Activated gamma-delta T cell treated with Interleukin-2 at 50 U/mL for 16 hours (primary cell): ENCODE measurements around the gene RLF.
"Not testable (repeated sequence)": the region's sequence is repeated elsewhere in the genome, so short reads cannot be mapped to it uniquely, and the experiment has no call there.

Experiments
- DNase-seq: peaks from one replicate; pipeline ENCODE4 v3.0.0-alpha.2; 2020

RLF gene

DNA sequence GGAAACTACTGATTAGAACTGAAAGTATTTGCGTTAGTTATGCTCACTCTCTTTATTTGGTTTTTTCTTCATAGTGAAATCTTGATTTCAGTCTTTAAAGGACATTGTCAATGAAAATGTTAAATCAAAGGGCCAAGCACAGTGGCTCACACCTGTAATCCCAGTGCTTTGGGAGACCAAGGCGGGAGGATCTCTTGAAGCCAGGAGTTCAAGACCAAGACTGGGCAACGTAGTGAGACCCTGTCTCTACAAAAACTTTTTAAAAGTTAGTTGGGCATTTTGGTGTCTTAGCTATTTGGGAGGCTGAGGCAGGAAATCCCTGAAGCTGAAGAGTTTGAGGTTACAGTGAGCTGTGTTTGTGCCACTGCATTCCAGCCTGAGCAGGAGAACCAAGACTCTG is 13.6 kb downstream of the RLF start:
- no peak for DNase-seq

DNA sequence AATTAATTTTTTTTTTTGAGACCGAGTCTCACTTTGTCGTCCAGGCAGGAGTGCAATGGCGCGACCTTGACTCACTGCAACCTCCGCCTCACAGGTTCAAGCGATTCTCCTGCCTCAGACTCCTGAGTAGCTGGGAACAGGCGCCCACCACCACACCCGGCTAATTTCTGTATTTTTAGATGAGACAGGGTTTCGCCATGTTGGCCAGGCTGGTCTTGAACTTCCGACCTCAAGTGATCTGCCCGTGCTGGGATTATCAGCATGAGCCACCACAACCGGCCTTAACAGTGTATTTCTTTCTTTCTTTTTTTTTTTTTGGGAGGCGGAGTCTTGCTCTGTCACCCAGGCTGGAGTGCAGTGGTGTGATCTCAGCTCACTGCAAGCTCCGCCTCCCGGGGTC is 15.8 kb downstream of the RLF start:
- not testable (repeated sequence) for DNase-seq

GRCh38 chr1:40178200-40178599 is 17.0 kb downstream of the RLF start:
- no peak for DNase-seq

- DNase-seq: no peak
Observed at GRCh38 chr1:40179496-40180089, 18.4 kb downstream of the RLF start.

DNA sequence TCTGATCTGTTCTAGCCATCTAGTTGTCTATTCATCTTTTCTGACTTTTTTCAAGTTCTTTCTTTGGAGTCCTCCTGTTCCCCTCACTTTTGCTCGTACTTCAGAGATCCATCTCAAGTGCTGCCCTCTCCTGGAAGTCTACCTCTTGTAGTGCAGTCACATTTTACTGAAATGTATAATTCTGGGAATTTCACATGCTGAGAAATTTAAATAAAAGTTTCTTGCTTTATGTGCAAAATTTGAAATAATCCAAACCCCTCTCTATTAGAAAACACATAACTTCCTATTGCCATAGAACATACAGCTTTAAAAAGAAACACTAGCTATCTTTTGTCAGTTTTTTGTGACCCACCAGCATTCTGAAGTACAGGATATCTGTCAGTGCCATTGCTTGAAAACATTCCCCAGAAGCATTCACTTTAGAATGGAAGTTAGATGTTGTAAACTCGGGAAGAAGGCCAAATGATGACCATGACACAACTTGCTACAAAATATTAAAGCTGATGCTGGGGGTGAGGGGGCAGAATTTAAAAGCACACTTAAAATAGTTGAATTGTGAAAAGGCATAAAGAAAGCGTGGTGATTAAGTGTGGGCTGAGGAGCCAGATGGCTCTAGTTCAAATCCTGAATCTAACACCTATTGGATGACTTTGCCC is 22.0 kb downstream of the RLF start:
- no peak for DNase-seq

- DNase-seq: no peak
Observed at GRCh38 chr1:40184193-40184592, 23.0 kb downstream of the RLF start.

GRCh38 chr1:40185951-40186864 is 25.0 kb downstream of the RLF start:
- DNase-seq: no peak

GRCh38 chr1:40187399-40187798 is 26.2 kb downstream of the RLF start:
- DNase-seq: no peak

- not testable (repeated sequence) for DNase-seq
Observed at GRCh38 chr1:40194639-40195038, 33.5 kb downstream of the RLF start.

DNA sequence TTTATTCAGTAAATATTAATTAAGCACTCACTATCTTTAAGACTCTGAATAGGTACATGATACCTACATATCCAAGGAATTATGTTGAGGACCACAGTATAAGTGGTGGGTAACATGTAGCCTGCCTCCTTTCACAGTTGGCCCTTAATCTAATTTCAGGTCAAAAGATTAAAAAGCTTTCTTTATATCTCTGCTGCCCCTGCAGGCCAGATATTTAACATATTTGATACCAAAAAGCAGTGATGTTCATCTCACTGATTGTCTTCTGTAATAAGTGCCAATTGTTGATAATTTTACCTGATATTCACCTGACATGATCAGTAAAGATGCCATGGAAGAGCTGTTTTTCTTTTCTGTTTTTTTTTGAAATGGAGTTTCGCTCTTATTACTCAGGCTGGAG is 36.5 kb downstream of the RLF start:
- DNase-seq: no peak

DNA sequence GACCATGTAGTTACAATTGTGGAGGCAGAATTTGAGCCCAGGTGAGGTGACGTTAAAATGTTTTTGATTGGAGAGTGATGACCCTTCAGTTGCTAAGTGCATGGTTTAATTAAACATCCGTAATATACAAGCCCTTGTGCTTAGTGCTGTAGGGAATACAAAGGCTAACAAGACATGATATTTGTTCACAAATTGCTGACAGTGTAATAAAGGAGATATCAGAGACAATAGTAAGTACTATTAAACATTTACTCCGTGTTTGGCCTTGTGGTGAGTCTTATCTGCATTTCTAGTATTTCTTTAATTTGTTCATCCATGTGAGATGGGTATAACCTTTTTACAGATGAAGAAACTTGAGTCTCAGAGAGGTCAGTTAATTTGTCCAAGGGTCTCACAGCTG is 37.9 kb downstream of the RLF start:
- DNase-seq: no peak

DNA sequence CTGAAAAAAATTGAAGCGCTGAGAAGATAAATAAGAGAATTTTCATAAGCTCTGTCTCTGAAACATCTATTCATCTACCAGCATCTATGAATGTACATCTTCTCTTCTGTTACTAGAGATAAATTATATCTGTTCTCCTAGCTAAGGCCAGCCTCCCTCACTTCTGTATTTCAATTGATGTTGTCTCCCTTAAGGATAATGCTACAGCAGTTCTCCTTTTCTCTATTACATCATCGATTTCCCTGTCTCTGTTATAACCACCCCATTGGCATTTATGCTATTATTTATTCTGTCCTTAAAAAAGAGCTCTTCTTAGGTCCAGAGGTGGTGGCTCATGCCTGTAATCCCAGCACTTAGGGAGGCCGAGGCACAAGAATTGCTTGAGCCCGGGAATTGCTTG is 43.7 kb downstream of the RLF start:
- no peak for DNase-seq

- no peak for DNase-seq
Observed at GRCh38 chr1:40210511-40211204, 49.5 kb downstream of the RLF start.

DNA sequence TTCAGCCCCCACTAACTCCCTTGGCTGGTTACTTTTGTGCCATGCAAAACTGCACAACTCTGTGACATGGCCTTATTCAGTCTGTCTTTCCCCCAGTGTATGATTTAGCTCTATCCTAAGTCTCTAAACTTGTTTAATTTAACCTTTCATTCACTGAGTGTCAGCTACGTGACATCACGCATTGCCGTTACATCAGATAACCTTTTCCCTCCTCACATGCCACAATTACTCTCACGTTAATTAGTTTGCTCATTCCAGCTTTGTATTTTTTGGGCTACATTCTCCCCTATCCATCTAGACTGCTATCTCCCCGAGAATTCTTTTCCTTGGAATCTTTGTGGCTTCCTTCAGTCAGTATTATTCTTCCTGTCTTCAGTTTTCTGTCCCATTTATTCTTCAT is 57.1 kb downstream of the RLF start:
- DNase-seq: no peak

DNA sequence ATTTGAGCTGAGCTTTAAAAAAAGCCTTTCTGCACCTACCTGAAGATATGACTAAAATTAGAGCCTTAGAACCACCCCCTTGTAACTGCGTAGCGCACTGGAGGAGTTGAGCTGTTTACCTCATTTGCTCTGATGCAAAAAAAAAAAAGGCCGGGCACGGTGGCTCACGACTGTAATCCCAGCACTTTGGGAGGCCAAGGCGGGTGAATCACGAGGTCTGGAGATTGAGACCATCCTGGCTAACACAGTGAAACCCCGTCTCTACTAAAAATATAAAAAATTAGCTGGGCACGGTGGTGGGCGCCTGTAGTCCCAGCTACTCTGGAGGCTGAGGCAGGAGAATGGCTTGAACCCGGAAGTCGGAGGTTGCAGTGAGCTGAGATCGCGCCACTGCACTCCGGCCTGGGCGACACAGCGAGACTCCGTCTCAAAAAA is 60.3 kb downstream of the RLF start:
- not testable (repeated sequence) for DNase-seq

DNA sequence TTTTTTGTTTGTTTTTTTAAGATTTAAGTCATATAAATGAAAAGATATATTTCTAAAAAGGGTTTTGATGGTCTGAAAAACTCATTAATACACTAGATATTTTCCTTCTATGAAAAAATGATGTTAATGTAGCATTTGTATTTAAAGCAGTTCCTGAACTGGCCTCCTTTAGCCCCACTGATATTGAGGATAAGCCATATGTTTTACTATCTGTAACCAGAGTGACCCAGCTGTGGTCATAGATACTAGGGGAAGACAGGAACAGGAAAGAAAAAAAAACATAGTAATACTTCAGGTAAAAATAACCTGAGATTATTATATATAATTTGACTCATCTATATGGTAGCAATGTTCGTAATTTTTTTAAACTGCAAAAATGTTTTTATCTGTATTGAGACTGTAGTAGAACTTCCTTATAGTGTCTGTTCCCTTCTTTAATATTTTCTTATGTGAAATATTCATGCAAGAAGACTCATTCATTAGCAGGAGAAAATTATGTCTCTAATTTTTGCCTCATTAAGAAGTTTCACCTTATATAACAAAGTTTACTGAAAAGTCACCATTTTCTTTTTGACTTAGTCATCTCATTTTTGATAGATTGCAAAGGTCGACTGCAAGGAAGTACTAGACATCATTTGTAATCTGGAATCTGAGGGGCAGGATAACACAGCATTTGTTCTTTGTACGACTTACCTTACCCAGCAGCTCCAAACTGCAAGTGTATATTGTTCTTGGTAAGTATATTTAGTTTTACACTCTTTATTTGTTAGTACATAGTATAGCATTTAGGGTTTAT is 61.0 kb downstream of the RLF start:
- no peak for DNase-seq

- no peak for DNase-seq
Observed at GRCh38 chr1:40224040-40224439, 62.9 kb downstream of the RLF start.

- no peak for DNase-seq
Observed at GRCh38 chr1:40226192-40226591, 65.0 kb downstream of the RLF start.

GRCh38 chr1:40232444-40232843 is 71.3 kb downstream of the RLF start:
- DNase-seq: peak; percentile 13

GRCh38 chr1:40239626-40240025 is 78.4 kb downstream of the RLF start:
- DNase-seq: no peak

- DNase-seq: no peak
Observed at GRCh38 chr1:40240390-40240789, 79.2 kb downstream of the RLF start.

GRCh38 chr1:40241362-40241761 is 80.2 kb downstream of the RLF start:
- no peak for DNase-seq
